KOPT-K1 (cell line): Measurements from ENCODE around the gene HDHD5.
A peak's percentile ranks its signal among the peaks of the same experiment; 100 is the strongest.

ENCODE experiments used
- H3K27ac ChIP-seq: fragments of 200-600 bp; sonication (generic); 2 replicates; pipeline ENCODE4 v1.5.1; 2016; ENCODE audit warnings: antibody characterized with exemption, mild to moderate bottlenecking, low read depth, low read length; ENCODE audit not compliant: poor library complexity, severe bottlenecking
- H3K36me3 ChIP-seq: fragments of 200-600 bp; sonication (generic); 2 replicates; pipeline ENCODE4 v1.5.1; 2017; ENCODE audit warnings: antibody characterized with exemption, mild to moderate bottlenecking, low read length, moderate library complexity; ENCODE audit not compliant: insufficient read depth
- H3K9me3 ChIP-seq: fragments of 200-600 bp; sonication (generic); 2 replicates; pipeline ENCODE4 v1.5.1; 2017; ENCODE audit warnings: antibody characterized with exemption, low read length, mild to moderate bottlenecking; ENCODE audit not compliant: insufficient read depth, poor library complexity, severe bottlenecking

Gene HDHD5

DNA sequence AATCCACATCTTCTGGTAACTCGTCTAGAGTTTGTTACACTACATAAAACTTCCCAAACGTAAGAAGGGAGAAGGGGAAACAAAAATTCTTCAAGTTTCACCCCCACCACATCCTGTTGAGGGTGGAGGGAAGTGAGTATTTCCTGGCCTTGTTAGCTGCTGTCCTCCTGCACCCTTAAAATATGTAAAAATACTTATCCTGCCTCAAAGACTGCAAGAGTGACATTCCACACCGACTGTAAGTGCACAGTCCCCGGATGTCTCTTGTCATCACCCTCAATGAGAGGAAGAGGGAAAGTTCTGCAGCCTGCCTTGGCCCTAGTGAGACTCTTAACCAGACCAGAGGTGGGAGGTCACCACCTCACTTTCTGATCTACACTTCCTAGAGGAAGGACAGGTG is 41.2 kb downstream of the HDHD5 start:
- no peaks in the 10 kb centered on the region for H3K36me3 ChIP-seq
- H3K27ac ChIP-seq = peak overlapping the region; percentile 68
- H3K9me3 ChIP-seq = no peaks in the 10 kb centered on the region

GRCh38 chr22:17117400-17117799 is 41.7 kb downstream of the HDHD5 start:
- Histone ChIP-seq H3K27ac (peak overlapping the region; percentile 68), H3K36me3 (no peaks in the 10 kb centered on the region)

DNA sequence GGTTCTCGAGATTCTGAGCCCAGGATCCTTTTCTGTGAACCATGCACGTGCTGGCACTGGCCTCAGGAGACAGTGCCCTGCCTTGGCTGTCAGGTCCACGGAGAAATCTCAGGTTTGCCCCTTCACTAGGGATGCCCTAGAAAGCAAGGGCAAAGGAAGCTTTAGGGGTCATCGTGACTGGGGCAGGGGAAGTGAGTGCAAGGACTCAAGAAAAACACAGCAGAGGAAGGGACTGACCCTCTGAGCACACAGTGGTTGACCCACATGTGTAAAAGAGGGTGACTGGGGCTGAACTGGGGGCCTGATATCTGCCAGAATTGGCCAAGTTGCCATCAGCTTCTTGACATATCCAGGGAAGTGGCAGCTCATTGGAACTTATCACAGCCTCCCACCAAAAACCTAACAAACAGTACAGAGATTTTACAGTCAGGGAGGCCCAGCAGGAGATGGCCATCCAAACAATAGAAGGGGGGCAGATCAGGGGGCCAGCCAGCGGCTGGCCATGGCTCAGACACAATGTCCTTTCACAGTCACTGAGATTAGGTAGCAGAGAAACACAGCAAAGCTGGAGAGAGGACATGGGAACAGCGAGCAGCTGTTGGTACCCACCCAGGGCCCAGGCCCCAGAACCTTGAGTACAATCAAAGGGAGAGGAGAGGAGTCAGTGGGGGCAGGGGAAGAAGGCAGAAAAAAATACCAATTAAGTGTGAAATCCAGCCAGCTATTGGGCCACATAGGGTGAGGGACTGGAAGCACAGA is 42.3 kb downstream of the HDHD5 start:
- H3K36me3 ChIP-seq = no peaks in the 10 kb centered on the region
- no peaks in the 10 kb centered on the region for H3K9me3 ChIP-seq
- H3K27ac ChIP-seq = peak overlapping the region; percentile 68

More at GRCh38 chr22:17117400-17117799, 41.7 kb downstream of the HDHD5 start:
- no peaks in the 10 kb centered on the region for H3K9me3 ChIP-seq

DNA sequence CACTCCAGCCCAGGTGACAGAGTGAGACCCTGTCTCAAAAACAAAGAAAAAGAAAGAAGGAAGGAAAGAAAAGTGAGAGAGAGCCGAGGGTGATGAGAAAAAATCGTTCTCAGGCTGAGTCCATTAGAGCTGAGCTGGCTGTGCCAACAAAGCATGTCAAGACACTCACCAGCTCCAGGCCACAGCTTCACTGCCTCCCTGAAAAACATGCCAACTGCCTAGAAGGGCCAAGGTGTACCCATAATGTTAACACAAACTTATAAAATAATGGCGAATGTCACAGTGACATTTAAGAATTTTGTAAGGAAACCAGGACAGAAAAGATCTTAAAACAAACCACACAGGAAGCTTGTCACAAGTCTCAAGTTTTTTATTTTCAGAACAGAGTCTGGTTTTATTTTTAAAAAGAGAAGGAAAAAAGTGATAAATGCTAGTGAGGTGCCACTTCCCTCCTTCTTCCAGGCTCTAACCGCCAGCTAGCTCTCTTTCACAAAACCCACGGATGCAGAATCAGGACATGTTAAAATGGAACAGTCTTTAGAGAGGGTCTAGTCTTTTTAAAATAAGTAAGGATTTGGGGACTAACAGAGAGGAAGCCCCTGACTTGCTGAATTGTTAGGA is 43.0 kb downstream of the HDHD5 start:
- peak overlapping the region; percentile 68 for H3K27ac ChIP-seq
- H3K9me3 ChIP-seq = no peaks in the 10 kb centered on the region
- peaks cover 3% of the 10 kb centered on the region; the same call in 1 of the 2 replicates for H3K36me3 ChIP-seq

DNA sequence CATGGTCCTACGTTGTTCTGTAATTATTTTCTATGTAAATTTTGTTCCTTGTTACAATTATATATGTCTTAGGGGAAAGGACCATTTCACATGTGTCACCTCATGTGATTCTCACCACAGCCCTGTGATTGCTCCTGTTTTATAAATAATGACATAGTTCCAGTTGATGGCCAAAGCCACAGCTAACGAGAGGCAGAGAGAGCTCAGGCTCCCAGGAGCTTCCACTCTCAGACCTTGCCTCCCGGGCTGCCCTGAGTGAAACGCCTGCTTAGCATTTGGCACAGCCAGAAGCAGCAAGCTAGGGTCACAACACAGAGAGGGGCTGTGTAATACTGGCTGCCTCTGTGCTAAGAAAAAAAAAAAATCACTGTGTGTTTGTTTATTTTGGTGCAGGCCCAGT is 43.8 kb downstream of the HDHD5 start:
- Histone ChIP-seq H3K36me3 (peaks cover 9% of the 10 kb centered on the region; the same call in 1 of the 2 replicates), H3K27ac (peak overlapping the region; percentile 68), H3K9me3 (no peaks in the 10 kb centered on the region)

GRCh38 chr22:17114898-17115235 is 44.2 kb downstream of the HDHD5 start:
- Histone ChIP-seq H3K36me3 (peaks cover 13% of the 10 kb centered on the region), H3K9me3 (no peaks in the 10 kb centered on the region), H3K27ac (peak overlapping the region; percentile 68)

DNA sequence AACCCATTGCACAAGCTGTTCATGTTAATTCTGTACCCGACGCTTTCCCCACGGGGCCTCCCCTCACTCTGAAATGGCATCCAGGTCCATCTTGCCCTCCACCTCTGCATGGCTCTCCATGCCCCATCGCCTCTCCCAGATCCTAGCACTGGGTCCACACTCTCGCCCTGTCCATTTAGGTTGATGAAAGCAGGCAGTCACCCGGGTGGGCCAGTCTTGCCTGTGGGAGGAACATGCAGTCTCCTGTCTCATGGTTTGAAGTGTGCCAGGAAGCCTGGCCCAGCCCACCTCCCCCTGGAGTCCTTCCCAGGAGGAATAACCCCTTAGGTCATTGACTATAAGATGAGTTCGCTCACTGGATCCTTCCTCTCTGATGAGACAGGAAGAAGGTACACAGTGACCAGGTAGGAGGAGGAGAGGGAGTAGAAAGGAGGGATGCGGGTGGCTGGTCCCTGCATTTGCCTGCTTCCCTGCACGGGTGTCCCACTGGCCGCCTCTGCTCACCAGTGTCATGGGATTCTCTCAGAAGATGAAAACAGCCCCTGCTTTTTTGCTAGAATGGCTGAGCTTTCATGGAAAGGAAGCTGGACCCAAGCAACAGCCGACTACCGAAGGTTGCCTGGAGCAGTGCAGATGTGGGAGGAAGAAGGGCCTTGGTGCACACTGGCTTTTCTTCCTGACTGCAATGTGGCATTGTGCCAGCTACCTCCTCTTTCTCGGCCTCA is 44.7 kb downstream of the HDHD5 start:
- H3K27ac ChIP-seq = no peak overlapping the region
- peaks cover 18% of the 10 kb centered on the region for H3K36me3 ChIP-seq
- H3K9me3 ChIP-seq = no peaks in the 10 kb centered on the region

- Histone ChIP-seq H3K9me3 (no peaks in the 10 kb centered on the region), H3K27ac (no peak overlapping the region), H3K36me3 (peaks cover 25% of the 10 kb centered on the region)
Measured at GRCh38 chr22:17113600-17113999, 45.5 kb downstream of the HDHD5 start.

GRCh38 chr22:17112491-17113042 is 46.5 kb downstream of the HDHD5 start:
- H3K9me3 ChIP-seq = no peaks in the 10 kb centered on the region
- no peak overlapping the region for H3K27ac ChIP-seq
- peaks cover 36% of the 10 kb centered on the region for H3K36me3 ChIP-seq

DNA sequence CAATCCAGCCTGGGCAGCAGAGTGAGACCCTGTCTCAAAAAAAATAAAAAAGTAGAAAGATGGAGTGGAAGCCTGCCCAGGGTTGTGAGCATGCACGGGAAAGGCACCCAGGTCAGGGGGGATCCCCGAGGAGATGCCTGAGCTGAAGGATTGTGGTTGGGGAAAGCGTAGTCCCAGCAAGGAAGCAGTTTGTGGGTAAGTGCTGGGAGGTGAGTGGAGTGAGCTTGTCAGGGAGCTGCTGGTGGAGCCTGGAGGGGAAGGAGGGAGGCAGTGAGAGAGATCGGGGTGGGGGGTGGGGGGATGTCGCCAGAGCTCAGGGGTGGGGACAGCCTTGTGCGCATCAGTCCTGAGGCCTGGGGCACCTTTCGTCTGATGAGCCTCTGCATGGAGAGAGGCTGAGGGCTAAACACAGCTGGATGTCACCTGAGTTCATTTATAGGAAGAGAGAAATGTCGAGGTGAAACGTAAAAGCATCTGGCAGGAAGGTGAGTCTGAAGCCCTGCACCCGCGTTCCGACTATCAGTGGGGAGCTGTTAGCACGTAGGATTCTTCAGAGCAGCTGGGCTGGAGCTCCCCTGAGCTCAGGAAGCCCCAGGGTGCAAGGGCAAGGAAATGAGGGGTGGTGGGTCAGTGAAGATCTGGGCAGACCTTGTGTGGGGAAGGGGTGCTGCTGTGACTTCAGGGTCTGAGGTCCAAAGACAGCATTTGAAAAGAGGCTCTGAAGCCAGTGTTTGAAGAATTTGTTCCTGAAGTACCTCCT is 48.1 kb downstream of the HDHD5 start:
- Histone ChIP-seq H3K9me3 (no peaks in the 10 kb centered on the region), H3K36me3 (peaks cover 52% of the 10 kb centered on the region), H3K27ac (no peak overlapping the region)

DNA sequence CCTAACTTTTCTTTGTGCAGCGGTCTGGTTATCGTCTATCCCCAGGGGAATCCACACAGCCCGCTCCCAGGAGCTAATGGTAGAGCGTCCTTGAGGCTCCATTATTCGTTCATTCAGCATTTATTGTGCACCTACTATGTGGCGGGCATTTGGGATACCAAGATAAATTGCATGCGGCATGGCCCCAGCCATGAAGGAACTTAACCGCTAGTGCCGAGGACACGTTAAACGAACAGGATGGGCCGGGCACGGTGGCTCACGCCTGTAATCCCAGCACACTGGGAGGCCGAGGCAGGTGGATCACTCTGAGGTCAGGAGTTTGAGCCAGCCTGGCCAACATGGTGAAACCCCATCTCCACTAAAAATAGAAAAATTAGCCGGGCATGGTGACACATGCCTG is 49.1 kb downstream of the HDHD5 start:
- H3K36me3 ChIP-seq = peaks cover 62% of the 10 kb centered on the region
- H3K27ac ChIP-seq = no peak overlapping the region
- no peaks in the 10 kb centered on the region for H3K9me3 ChIP-seq

GRCh38 chr22:17109113-17109865 is 49.8 kb downstream of the HDHD5 start:
- H3K36me3 ChIP-seq = peaks cover 68% of the 10 kb centered on the region
- H3K27ac ChIP-seq = no peak overlapping the region
- H3K9me3 ChIP-seq = no peaks in the 10 kb centered on the region

DNA sequence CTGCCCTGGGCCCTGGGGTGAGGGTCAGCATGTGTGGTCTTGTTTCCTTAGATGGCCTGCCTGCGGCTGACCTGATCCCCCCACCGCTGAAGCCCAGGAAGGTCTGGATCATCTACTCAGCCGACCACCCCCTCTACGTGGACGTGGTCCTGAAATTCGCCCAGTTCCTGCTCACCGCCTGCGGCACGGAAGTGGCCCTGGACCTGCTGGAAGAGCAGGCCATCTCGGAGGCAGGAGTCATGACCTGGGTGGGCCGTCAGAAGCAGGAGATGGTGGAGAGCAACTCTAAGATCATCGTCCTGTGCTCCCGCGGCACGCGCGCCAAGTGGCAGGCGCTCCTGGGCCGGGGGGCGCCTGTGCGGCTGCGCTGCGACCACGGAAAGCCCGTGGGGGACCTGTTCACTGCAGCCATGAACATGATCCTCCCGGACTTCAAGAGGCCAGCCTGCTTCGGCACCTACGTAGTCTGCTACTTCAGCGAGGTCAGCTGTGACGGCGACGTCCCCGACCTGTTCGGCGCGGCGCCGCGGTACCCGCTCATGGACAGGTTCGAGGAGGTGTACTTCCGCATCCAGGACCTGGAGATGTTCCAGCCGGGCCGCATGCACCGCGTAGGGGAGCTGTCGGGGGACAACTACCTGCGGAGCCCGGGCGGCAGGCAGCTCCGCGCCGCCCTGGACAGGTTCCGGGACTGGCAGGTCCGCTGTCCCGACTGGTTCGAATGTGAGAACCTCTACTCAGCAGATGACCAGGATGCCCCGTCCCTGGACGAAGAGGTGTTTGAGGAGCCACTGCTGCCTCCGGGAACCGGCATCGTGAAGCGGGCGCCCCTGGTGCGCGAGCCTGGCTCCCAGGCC is 50.6 kb downstream of the HDHD5 start:
- H3K9me3 ChIP-seq = no peaks in the 10 kb centered on the region
- no peak overlapping the region for H3K27ac ChIP-seq
- H3K36me3 ChIP-seq = peaks cover 73% of the 10 kb centered on the region

DNA sequence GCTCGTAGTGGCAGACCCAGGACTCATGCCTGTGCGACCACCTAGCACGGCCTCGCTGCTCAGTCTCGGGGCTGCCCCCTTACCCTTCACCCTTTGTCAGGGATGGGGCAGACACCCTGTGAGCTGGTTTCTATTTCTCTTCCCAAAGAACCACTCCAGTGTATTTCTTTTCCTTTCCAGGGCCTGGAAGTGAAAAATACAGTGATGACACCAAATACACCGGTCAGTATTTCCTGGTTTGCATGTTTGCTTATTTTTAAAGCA is 51.6 kb downstream of the HDHD5 start:
- Histone ChIP-seq H3K9me3 (no peaks in the 10 kb centered on the region), H3K36me3 (peaks cover 83% of the 10 kb centered on the region), H3K27ac (no peak overlapping the region)
